DMS53 treated with DMSO at 0.1 percent for 48 hours (cell line): ENCODE results near the gene PBX3.

Experiments used
- DNase-seq: peaks from one replicate; lab custom pipeline; 2025; ENCODE audit not compliant: unreplicated experiment; lab: John Stamatoyannopoulos, UW

PBX3 gene

DNA sequence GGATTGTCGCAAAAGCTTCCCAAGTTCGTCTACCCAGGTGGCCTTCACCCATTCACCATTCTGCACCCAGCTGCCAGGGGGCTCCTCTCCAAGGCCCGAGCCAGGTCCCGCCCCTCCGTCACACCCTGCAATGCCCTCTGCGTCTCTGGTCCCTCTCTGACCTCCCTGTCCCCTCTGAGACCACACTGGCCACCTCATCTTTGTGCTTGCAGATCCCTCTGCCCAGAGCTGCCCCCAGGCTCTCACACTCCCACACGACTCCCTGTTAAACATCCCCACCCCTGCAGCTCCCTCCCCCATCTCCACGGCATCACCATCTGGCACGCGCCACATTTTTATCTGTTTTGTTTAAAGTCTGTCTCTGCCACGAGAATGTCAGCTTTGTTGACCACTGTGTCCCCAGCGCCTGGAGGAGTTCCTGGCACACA, 243.6 kb downstream of the PBX3 start:
- DNase-seq, result no peak

GRCh38 chr9:125991886-125992529, 244.8 kb downstream of the PBX3 start:
- no peak for DNase-seq

GRCh38 chr9:125992557-125992956, 245.4 kb downstream of the PBX3 start:
- no peak for DNase-seq

DNA sequence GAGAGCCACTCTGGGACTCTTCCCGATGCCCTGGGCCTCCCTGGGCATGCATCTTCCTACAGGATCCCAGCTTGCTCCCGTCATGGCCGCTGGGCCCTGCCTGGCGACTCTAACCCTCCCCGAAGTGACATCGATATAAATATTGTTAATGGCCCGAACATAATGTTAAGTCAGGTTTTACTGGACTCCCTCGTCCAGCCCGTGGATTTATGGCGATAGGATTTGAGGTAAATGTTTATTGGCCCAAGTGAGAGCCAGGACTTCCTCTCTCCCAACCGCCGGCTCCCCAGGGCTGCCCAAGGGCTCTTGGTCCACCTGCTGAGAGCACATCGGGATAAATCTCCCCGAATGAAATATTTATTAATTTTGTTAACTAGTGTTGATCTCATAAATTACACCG, 246.3 kb downstream of the PBX3 start:
- DNase-seq, result no peak

- DNase-seq, result no peak
Observed at GRCh38 chr9:125994066-125994943, 247.1 kb downstream of the PBX3 start.

DNA sequence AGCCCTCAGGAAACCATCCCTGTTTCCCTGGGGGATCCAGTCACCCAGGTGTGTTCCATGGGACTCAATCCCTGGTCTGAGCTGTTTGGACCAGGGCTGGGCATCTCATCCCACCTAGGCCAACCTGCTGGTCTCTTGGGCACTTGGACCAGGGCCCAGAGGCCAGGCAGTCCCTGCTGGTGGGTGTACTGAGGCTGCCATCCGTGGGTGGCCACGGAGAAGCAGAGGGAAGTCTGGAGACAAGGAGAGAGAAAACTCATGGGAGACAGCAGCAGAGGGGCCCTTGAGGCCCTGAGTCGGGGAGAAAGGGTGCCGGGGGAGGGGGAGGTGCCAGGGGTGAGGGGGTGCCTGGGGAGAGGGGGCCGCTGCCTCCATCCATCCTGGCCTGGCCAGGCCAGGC, 247.8 kb downstream of the PBX3 start:
- DNase-seq, result no peak

DNA sequence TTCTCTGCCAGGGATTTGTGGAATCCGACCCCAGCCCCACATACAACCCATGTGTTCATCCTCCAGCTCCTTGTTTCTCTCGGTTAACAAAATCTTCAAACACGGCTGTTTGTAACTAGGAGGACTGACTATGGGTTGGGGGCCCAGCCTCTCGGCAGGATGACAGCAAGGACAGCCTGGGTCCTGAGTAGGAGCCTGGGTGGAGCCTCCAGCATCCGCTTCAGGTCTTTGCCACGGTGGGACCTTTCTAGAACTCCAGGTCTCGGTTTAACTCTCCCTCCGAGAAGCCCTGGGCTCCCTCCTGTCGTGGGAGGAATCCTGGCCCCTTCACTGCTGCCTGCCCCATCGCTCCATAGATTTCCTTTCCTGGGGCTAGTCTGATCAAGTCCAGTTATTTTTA, 248.5 kb downstream of the PBX3 start:
- DNase-seq, result no peak

GRCh38 chr9:125996791-125997190, 249.6 kb downstream of the PBX3 start:
- no peak for DNase-seq

- DNase-seq, result peak; percentile 53
Observed at GRCh38 chr9:125997196-125997823, 250.1 kb downstream of the PBX3 start.

DNA sequence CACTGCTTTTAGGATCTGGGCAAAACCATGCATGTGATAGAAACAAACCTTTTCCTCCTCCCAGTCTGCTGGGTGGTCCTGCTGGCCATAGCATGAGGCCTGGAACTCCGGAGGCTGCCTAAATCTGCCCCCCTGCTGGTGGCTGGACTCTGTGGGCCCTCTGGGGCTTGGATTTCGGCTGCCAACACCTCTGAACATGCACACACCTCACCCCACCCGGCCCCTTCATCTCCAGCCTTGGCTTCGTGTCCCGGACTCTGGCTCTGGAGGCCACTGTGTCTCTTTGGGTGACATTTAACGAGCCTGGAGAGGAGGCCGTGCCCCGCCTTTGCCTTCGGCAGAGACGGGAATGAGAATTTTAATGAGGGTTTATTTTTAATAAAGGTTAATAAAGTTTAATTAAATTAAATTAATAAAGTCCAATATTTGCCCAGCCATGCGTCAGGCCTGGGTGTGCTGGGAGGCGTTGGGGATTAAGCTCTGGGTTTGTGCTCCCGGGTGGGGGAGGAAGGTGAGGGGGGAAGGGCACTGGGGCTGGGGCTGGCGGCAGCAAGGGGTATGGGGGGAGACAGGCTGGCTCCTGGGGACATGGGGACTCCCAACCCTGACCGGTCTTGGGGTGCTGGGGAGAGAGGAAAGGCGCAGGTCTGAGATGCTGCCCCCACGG, 251.8 kb downstream of the PBX3 start:
- DNase-seq, result no peak

DNA sequence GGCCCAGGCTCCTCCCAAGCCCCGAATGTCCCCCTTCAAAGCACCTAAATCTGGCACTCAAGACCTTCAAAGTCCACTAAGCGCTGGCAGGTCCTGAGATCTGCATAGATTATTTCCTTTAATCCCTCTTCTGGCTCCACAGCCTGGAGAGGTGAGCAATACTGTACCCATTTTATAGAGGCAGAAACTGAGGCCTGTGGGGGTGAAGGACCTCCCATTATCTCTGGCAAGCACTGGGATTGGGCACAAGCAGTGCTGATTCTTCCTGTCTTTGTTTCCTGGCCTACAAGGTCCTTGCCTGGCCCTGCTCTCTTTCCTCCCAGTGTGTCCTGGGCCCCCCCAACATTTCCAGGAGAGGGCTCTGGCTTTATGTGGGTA, 252.3 kb downstream of the PBX3 start:
- no peak for DNase-seq

GRCh38 chr9:126000256-126000655, 253.1 kb downstream of the PBX3 start:
- no peak for DNase-seq

- DNase-seq, result no peak
Observed at GRCh38 chr9:126000731-126001580, 253.8 kb downstream of the PBX3 start.

GRCh38 chr9:126001581-126002225, 254.5 kb downstream of the PBX3 start:
- no peak for DNase-seq

- DNase-seq, result no peak
Observed at GRCh38 chr9:126002476-126003350, 255.5 kb downstream of the PBX3 start.

- no peak for DNase-seq
Observed at GRCh38 chr9:126009047-126009446, 261.9 kb downstream of the PBX3 start.

GRCh38 chr9:126014726-126015125, 267.6 kb downstream of the PBX3 start:
- DNase-seq, result no peak

DNA sequence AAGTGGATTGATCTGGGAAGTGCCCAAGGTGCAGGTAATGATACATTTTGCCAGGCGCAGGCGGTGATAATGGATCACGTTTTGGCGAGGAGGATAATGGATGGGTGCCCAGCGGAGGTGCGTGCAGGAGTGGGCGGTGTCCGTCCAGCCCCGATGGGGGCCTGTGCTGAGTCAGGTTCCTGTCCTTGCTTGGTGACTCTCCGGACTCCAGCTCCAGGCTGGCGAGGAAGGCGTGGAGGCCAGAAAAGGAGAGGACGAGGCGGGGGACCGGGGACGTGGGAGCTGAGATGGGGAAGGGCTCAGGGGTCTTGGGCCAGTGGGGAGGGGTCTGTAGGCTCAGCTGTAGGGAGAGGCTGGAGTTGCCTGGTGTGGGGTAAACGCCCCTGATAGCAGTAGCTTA, 268.3 kb downstream of the PBX3 start:
- no peak for DNase-seq
